DMS 273 treated with DMSO at 0.1 percent for 48 hours (cell line): ENCODE results near the gene HIBCH.

Source experiments
- DNase-seq: peaks from one replicate; lab custom pipeline; 2025; lab: John Stamatoyannopoulos, UW

HIBCH gene

GRCh38 chr2:190319555-190320498 is at the start of gene HIBCH:
HIBCH (minus strand) TSS chr2:190319826; CDS start chr2:190319750, 76 bp downstream.
- peak; percentile 96 for DNase-seq

GRCh38 chr2:190367091-190367490 is 47.5 kb upstream of the HIBCH start:
- DNase-seq: no peak

GRCh38 chr2:190366248-190366753 is 46.7 kb upstream of the HIBCH start:
- DNase-seq: no peak

GRCh38 chr2:190365499-190366204 is 46.0 kb upstream of the HIBCH start:
- no peak for DNase-seq

GRCh38 chr2:190362894-190363293 is 43.3 kb upstream of the HIBCH start:
- DNase-seq: no peak

- no peak for DNase-seq
Measured at GRCh38 chr2:190361572-190361971, 41.9 kb upstream of the HIBCH start.

- DNase-seq: no peak
Measured at GRCh38 chr2:190360965-190361364, 41.3 kb upstream of the HIBCH start.

- no peak for DNase-seq
Measured at GRCh38 chr2:190360561-190360960, 40.9 kb upstream of the HIBCH start.

GRCh38 chr2:190358655-190359448 is 39.2 kb upstream of the HIBCH start:
- peak; percentile 16 for DNase-seq

GRCh38 chr2:190357600-190357999 is 38.0 kb upstream of the HIBCH start:
- peak; percentile 45 for DNase-seq

- no peak for DNase-seq
Measured at GRCh38 chr2:190355968-190356644, 36.5 kb upstream of the HIBCH start.

GRCh38 chr2:190354003-190354690 is 34.5 kb upstream of the HIBCH start:
- no peak for DNase-seq

- no peak for DNase-seq
Measured at GRCh38 chr2:190353537-190353899, 33.9 kb upstream of the HIBCH start.

- no peak for DNase-seq
Measured at GRCh38 chr2:190352668-190353536, 33.3 kb upstream of the HIBCH start.

GRCh38 chr2:190351955-190352354 is 32.3 kb upstream of the HIBCH start:
- DNase-seq: no peak

- DNase-seq: no peak
Measured at GRCh38 chr2:190350371-190350770, 30.7 kb upstream of the HIBCH start.

- DNase-seq: no peak
Measured at GRCh38 chr2:190344276-190344827, 24.7 kb upstream of the HIBCH start.

- DNase-seq: no peak
Measured at GRCh38 chr2:190343536-190344275, 24.1 kb upstream of the HIBCH start, which contains the start of gene INPP1. INPP1 (plus strand) TSS chr2:190343589; CDS start chr2:190360103, 16,514 bp downstream.

- peak; percentile 32 for DNase-seq
Measured at GRCh38 chr2:190343089-190343535, 23.5 kb upstream of the HIBCH start.
